GM21360 (cell line): Measurements from ENCODE around the gene STX5.
"Not testable (repeated sequence)": the region's sequence is repeated elsewhere in the genome, so short reads cannot be mapped to it uniquely, and the experiment has no call there.

Experiments
- ATAC-seq: cut with Tn5 transposase; IDR thresholded peaks from one replicate; pipeline ENCODE4 v1.9.1; 2021; ENCODE audit warnings: mild to moderate bottlenecking, moderate library complexity; ENCODE audit not compliant: unreplicated experiment

The STX5 gene

GRCh38 chr11:62854013-62854824, 22.4 kb upstream of the STX5 start:
- no peak for ATAC-seq

DNA sequence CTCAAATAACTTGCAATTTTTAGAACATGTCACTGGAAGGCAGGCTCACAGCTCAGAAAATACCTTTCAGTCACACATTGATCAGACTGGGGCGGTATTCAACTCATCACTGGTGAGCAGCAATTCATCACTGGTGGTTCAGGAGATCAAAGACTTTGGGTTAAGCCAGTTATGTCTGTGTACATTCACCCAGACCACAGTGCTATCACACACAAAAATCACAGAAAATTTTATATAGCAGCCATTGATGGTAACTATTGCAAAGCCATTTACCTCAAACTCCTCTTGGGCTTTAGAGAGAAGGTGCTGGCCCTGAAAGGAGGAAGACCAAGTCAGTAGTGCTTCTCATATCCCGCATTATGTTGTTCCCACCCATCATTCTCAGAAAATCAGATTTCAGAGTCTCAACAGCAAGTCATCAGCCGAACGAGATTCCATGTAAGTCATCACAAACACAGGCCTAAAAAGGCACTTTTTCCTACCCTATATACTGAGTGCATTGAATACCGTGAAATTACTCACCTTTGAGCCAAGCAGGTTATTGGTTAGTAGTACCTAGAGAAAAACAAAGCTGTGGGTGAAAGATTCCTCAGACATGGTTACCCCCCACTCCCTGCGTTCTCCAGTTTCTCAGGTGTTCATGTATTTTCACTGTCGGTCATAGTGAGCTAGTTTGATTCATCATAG, 21.6 kb upstream of the STX5 start:
- ATAC-seq, result no peak

DNA sequence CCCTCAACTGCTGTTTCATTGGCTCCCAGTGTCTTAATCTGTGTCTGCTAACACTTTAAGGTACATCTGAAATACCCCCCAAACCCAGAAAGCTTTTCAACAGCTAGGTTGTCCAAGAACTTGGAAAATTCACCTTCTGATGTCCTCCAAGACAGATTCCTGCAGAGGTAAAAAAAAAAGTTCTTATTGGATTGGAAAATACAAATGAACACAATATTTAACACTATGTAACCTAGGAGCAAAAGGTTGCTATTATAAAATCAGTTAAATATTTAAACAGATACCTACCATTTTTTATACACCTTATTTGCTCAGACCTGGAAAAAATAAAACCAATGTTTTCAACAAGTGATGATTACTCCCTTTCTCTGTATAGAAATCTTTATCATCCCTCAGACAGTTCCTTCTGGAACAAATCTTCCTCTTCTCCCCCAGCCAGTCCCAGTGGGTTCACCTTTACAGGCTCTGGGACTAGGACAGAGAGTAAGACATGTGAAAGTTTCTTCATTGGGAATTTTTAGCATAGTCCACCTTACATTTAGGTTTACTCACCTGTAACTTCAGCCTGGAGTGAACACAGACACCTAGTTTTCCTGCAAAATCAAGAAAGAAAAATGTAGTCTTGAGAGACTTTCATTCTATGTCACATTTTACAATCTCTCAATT, 20.8 kb upstream of the STX5 start:
- no peak for ATAC-seq

GRCh38 chr11:62851807-62852522, 20.1 kb upstream of the STX5 start:
- no peak for ATAC-seq

DNA sequence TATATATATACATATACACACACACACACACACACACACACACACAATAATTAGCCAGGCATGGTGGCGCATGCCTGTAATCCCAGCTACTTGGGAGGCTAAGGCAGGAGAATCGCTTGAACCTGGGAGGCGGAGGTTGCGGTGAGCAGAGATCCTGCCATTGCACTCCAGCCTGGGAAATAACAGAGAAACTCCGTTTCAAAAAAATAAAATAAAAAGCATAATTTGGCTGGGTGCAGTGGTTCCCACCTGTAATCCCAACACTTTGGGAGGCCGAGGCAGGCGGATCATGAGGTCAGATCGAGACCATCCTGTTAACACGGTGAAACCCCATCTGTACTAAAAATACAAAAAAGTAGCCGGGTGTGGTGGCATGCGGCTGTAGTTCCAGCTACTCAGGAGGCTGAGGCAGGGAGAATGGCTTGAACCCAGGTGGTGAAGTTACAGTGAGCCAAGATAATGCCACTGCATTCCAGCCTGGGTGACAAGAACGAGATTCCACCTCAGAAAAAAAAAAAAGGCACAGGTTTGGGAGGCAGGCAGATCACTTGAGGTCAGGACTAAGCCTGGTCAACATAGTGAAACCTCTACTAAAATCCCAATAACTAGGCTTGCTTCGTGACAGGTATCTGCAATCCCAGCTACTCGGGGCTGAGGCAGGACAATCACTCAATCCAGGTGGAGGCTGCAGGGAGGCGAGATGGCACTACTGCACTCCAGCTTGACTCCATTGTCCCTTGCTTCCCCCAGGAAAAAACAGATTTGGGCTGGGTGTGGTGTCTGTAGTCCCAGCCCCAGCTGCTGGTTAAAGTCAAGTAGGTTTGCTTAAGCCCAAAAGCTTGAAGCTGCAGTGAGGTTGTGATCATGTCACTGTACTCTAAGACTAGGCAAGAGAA, 19.3 kb upstream of the STX5 start:
- no peak for ATAC-seq

- no peak for ATAC-seq
These were observed 16.0 kb upstream of the STX5 start for GRCh38 chr11:62847767-62848314.

- ATAC-seq, result no peak
These were observed 14.3 kb upstream of the STX5 start for GRCh38 chr11:62846177-62846576.

DNA sequence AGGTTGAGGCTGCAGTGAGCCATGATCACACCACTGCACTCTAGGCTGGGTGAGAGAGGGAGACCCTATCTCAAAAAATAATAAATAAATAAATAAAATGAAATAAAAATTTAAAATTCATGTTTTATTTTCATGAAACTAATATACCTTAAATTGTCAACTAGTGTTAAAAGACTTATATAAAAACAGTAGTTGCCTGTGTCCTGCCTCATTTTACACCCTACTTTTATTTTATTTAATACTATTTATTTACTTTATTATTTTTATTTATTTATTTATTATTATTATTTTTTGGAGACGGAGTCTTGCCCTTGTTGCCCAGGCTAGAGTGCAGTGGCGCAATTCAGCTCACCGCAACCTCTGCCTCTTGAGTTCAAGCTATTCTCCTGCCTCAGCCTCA, 12.3 kb upstream of the STX5 start:
- ATAC-seq, result no peak

DNA sequence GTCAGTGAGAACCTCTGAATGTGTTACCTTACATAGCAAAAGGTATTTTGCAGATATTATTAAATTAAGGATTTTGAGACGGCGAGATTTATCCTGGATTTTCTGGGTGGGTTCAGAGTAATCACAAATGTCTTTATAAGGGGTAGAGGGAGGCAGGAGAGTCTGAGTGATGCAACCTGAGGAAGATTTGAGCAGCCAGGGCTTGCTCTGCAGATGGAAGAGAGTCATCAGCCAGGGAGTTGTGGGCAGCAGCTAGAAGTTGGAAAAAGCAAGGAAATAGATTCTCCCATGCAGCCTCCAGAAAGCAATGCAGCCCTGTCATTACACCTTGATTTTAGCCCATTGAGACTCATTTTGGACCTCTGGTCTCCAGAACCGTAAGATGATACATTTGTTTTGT, 11.6 kb upstream of the STX5 start:
- ATAC-seq, result no peak

GRCh38 chr11:62842891-62843290, 11.0 kb upstream of the STX5 start:
- ATAC-seq, result not testable (repeated sequence)

- no peak for ATAC-seq
These were observed 10.4 kb upstream of the STX5 start for GRCh38 chr11:62842171-62842741.

GRCh38 chr11:62841361-62842170, 9.7 kb upstream of the STX5 start:
- peak; percentile 48 for ATAC-seq

GRCh38 chr11:62840721-62841360, 9.0 kb upstream of the STX5 start:
- ATAC-seq, result not testable (repeated sequence)

- peak; percentile 50 for ATAC-seq
These were observed 7.4 kb upstream of the STX5 start, which contains the start of gene WDR74 for GRCh38 chr11:62839050-62839945. Gene WDR74, minus strand, starts transcription at chr11:62839590. Its CDS starts 20 bp downstream, at chr11:62839570.

- no peak for ATAC-seq
These were observed 3.5 kb upstream of the STX5 start for GRCh38 chr11:62835336-62835735.

DNA sequence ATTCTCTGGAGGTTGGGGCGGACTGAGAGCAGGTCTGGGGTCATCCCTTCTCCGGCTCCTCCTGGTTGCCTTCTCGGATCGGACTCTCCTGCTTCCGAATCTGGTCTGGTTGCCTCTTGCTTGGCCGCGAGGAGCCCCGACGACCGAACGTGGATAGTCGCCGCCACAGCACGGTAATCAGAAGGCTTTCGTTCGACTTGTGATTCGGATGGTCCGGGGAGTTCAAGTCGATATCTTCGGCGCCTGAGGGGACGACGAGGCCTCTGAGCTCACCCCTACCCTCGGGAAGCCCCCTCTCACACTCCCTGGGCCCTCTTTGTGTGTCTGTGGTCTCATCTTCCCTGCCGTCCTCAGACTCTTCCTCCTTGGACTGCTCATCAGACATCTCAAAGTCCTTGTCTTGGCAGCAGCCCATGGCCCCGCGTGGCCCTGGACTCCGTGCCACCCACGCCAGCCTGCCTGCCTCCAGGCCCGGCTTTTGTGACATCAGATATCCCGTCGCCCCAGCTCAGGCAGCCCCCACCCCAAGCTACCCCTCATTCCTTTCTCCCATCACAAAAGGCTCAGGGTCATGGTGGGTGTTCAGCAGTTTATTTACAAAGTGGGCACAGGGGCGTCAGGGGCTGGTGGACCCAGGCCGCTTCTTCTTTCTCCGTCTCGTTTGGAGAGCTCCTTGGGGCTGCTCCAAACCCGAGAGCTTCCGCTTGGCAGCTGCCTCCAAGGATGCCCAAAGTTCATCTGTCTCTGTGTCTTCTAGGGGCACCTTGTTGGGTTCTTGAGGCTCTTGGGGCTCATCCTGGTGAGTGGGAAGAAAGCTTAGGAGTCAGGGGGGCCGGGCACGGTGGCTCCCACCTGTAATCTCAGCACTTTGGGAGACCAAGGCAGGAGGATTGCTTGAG, 734 bp upstream of the STX5 start, which contains the start of gene TEX54:
TSS of gene TEX54 (minus strand) at position 506 of the 899 bp plus-strand sequence.
- peak; percentile 11 for ATAC-seq
